Sigmoid colon (tissue), 4 donors: ENCODE results near the gene GRP.

Experiments
- CTCF ChIP-seq, 4 experiments: fragments of 450-650 bp in 3 of 4; fragments of 200-600 bp in 1 of 4; IDR thresholded peaks; one replicate each; pipeline ENCODE4 v1.5.1; 2016 to 2019; ENCODE audit warnings: antibody characterized with exemption in 4 of 4, mild to moderate bottlenecking in 3 of 4, moderate library complexity in 2 of 4
- EP300 ChIP-seq, 4 donors: sonication (generic); formaldehyde crosslinking; IDR thresholded peaks; one replicate each; pipeline ENCODE4 v1.6.1; 2017; ENCODE audit warnings: antibody characterized with exemption in 4 of 4
- POLR2A ChIP-seq, 2 donors: fragments of 450-650 bp; IDR thresholded peaks; one replicate each; pipeline ENCODE4 v1.6.1; 2016; ENCODE audit warnings: antibody characterized with exemption in 2 of 2, mild to moderate bottlenecking in 2 of 2, moderate library complexity in 2 of 2
- POLR2AphosphoS5 ChIP-seq, 4 donors: sonication (generic); formaldehyde crosslinking; IDR thresholded peaks; one replicate each; pipeline ENCODE4 v1.6.1; 2017; ENCODE audit warnings: antibody characterized with exemption in 4 of 4

- TF ChIP-seq POLR2A (IDR thresholded peaks at IDR 0.05) = no peak
- TF ChIP-seq POLR2AphosphoS5 (IDR thresholded peaks at IDR 0.05) = no peak
- no peak for TF ChIP-seq CTCF (IDR thresholded peaks at IDR 0.05)
- no peak for TF ChIP-seq EP300 (IDR thresholded peaks at IDR 0.05)
Measured at GRCh38 chr18:59231877-59232276, 11.9 kb downstream of the GRP start.
